Skeletal muscle tissue (tissue), 4 donors: ENCODE results near the gene PALLD. TPM values are rescaled to one million over a fixed set of nuclear protein-coding genes. Genes with fewer than 3 reads are reported as not detected.

Source experiments
- H3K27ac ChIP-seq: one replicate; pipeline ENCODE4 v1.7.0; 2013; ENCODE audit warnings: mild to moderate bottlenecking, low read depth, low read length, inconsistent platforms
- H3K27me3 ChIP-seq, 3 donors: one replicate each; pipeline ENCODE4 v1.7.0; 2013; ENCODE audit warnings: low read length in 3 of 3; ENCODE audit not compliant: control insufficient read depth in 3 of 3, insufficient read depth in 3 of 3
- H3K36me3 ChIP-seq, 3 donors: one replicate each; pipeline ENCODE4 v1.7.0; 2013; ENCODE audit warnings: low read length in 3 of 3; ENCODE audit not compliant: control insufficient read depth in 3 of 3, insufficient read depth in 3 of 3
- H3K4me1 ChIP-seq, 3 donors: one replicate each; pipeline ENCODE4 v1.7.0; 2013; ENCODE audit warnings: low read length in 3 of 3, mild to moderate bottlenecking in 3 of 3; ENCODE audit not compliant: control insufficient read depth in 3 of 3, insufficient read depth in 3 of 3
- H3K4me3 ChIP-seq, 3 donors: one replicate each; pipeline ENCODE4 v1.7.0; 2013; ENCODE audit warnings: low read length in 3 of 3
- H3K9ac ChIP-seq, 3 donors: one replicate each; pipeline ENCODE4 v1.7.0; 2013; ENCODE audit warnings: low read length in 3 of 3, mild to moderate bottlenecking in 3 of 3, moderate library complexity in 2 of 3, low read depth in 1 of 3
- H3K9me3 ChIP-seq, 3 donors: one replicate each; pipeline ENCODE4 v1.7.0; 2013; ENCODE audit warnings: low read length in 3 of 3; ENCODE audit not compliant: control insufficient read depth in 3 of 3
- total RNA-seq: library from RNA; depleted of rRNA; stranded (reverse); fragments of >200 nt; gene quantifications from one replicate; pipeline ENCODE4 v1.2.3, GENCODE V29; 2014
- donor health status: Osteomylitis.

Gene PALLD
- total RNA-seq, 1 donor from 2014 or later, result 140 TPM

DNA sequence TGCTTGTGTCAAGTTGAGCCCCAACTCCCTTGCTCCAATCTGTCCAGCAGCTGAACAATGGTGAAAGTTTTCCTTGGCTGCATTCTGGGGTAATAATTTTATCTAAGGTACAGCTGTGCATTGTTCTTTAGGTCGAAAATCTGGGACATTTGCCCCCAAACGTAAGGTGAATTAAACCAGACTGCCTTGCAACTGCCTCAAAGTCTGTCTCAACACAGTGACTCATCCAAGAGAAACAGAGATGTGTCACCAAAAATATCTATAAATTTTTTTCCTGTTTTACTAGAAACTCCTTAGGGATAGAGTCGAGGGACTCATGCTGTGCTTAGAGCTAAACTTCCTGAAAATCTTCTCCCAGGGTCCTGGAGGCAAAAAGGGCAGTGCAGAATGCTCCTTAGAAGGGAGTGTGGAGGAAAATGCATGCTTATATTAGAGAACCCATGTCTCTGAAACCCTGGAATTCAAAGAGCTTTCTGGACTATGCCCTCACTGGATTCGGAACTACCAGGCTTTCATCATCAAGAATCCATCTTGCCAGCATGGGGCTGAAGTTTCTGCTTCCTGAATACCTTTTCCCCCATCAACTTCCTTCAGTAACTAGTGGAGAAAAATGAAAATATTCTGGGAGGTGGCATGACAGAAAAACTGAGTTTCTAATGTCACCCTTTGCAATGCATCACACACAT is 115.7 kb downstream of the PALLD start:
- Histone ChIP-seq H3K36me3 (no peaks in the 10 kb centered on the region), H3K9ac (no peak overlapping the region), H3K27ac (no peak overlapping the region), H3K4me3 (no peak overlapping the region), H3K9me3 (no peaks in the 10 kb centered on the region), H3K4me1 (peaks cover 0 to 2% (median 0%) of the 10 kb centered on the region in 3 donors), H3K27me3 (no peaks in the 10 kb centered on the region)

DNA sequence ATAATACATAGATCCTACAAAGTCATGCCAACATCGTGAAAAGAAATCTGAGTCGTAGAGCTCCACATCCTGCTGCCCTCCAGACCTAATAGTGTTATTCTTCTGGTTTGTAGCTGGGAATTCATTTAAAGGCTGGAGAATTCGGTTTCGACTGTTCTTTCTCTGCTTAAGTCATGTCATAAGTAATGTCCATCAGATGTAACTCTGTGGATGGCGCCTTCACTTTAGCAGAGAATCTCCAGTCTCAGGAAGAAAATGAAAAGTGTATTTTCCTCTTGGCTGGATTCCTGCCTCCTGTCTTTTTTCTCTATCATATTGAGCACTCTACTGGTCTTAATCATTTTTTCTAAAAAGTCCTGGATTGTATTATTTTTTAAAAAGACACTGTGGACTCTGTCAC is 117.0 kb downstream of the PALLD start:
- H3K36me3 ChIP-seq, result no peaks in the 10 kb centered on the region
- H3K27me3 ChIP-seq, result no peaks in the 10 kb centered on the region
- no peak overlapping the region for H3K27ac ChIP-seq
- peaks cover 2 to 6% (median 4%) of the 10 kb centered on the region in 3 donors for H3K4me1 ChIP-seq
- no peak overlapping the region for H3K9ac ChIP-seq
- H3K9me3 ChIP-seq, result no peaks in the 10 kb centered on the region
- no peak overlapping the region for H3K4me3 ChIP-seq

DNA sequence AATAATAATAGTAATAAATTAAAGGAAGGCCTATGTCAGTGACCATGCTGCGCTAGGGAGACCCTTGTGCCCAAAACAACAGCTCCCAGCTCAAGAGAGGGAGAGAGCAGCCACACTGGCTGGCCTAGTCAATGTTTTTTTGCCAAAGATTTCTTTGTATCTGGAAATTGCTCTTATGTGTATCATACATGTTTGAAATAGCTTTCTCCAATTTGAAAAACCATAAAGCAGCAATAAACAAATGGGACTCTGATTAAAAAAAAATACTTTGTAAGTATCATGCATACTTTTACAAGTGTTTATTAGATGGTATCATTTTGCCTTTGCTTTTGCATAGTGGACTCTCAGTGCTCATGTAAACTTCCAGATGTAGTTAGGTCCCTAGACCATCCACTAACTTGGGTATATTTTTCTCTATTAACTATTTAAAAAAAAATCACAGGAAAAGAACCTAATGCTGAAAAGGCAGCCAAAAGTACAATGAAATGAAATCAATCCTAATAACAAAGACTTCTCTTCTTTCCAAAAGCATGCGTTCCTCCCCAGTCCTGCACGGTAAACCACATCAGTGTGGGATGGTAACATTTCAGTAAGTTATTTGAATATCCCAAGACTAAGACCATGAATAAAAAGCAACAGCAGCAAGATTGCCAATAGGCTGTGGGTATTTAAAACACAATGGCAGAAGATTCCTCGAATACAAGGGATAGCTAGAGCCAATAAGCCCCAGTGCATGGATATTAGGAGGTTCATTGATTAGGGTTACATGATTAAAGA is 117.6 kb downstream of the PALLD start:
- H3K4me1 ChIP-seq, result peaks cover 5 to 10% (median 7%) of the 10 kb centered on the region in 3 donors
- H3K9ac ChIP-seq, result no peak overlapping the region
- no peak overlapping the region for H3K27ac ChIP-seq

DNA sequence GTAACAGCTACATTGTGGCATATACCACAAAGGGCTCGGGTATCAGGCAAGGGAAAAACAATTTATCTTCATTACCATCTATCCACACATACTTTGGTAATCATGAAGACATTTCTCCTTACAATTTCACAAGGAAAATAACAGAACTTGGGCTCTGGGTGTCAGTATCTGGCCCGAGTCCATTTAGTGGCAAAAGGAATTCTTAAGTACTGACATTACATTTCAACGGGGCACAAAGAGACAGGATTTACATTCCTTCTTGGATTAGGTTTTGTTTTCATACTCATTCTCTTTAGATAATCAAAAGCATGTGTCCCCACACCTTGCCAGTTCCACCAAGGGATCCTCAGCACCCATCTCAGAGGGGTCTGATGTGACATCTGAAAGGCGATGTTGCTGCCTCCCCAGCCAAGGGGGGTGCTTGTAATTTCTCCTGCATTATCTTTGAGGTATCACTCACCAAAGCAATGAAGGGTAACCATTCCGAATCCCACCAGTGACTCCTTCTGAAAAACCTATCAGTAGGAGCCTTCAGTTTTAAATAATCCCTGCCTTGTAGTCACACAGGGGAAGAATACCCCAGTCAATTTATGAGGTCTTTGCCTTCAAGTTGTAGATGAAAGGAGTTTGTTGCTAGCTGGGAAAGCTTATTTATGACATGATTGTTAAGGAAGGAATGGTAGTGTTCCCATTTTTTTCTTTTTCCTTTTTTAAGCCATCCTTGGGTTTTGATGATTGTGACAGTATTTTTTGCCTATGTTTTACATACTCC is 118.6 kb downstream of the PALLD start:
- no peak overlapping the region for H3K27ac ChIP-seq

More for the DNA sequence above, 117.6 kb downstream of the PALLD start:
- Histone ChIP-seq H3K9me3 (no peaks in the 10 kb centered on the region), H3K36me3 (no peaks in the 10 kb centered on the region), H3K4me3 (no peak overlapping the region), H3K27me3 (no peaks in the 10 kb centered on the region)

DNA sequence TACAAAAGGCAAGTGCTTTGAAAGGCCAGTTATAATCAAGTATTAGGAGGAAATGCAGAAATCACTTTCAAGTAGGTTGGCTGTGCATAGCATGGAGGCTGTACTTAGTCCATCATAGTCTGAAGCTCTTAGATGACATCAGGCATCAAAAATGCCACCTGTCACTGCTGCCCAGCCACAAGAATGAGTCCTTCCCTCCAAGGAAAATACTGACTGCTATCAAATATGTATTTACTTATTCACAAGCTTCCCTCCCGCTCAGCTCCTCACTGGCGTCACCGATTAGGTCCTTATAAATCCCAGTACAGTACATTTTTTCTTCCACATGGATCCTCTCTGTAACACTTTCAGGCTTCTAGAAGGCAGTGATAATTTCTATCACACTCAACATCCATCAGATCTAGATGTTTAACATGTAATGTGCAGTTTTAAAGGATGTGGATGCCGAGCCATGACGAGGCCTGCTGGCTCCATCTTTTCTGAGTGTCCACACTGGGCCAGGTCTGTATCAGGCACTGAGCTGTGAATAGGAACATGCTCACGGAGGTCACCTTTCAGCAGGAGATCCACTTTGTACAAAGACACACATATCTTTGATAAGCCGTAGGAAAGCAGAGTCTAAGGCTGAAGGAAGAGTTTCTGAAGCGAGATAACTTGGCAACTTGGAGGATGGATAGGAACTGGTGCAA is 121.9 kb downstream of the PALLD start:
- H3K36me3 ChIP-seq, result no peaks in the 10 kb centered on the region
- no peaks in the 10 kb centered on the region for H3K27me3 ChIP-seq
- no peak overlapping the region for H3K27ac ChIP-seq
- H3K4me3 ChIP-seq, result no peak overlapping the region
- no peak overlapping the region for H3K9ac ChIP-seq
- H3K4me1 ChIP-seq, result peaks cover 5 to 11% (median 10%) of the 10 kb centered on the region in 3 donors
- H3K9me3 ChIP-seq, result no peaks in the 10 kb centered on the region

More for the DNA sequence above, 118.6 kb downstream of the PALLD start:
- H3K36me3 ChIP-seq, result no peaks in the 10 kb centered on the region
- no peak overlapping the region for H3K9ac ChIP-seq
- H3K4me3 ChIP-seq, result no peak overlapping the region
- no peaks in the 10 kb centered on the region for H3K27me3 ChIP-seq
- H3K9me3 ChIP-seq, result no peaks in the 10 kb centered on the region
- peaks cover 5 to 10% (median 7%) of the 10 kb centered on the region in 3 donors for H3K4me1 ChIP-seq

DNA sequence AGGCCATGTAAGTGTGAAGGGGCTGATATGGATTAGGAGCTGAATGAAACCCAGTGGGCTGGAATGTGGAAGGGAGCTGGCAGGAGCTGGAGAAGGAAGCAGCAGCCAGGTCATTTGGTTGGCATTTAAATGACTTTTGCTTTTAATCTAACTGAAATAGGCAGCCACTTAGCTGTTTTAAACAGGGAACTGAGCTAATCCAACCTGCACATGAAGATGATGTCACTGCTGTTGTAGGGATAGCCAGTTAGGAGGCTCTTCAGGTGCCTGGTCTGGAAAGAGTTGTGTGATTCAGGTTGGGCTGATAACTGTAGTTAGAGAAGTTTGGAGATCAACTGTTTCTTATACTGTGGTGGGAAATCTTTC is 122.4 kb downstream of the PALLD start:
- Histone ChIP-seq H3K4me3 (no peak overlapping the region), H3K4me1 (peaks cover 5 to 11% (median 10%) of the 10 kb centered on the region in 3 donors), H3K9me3 (no peaks in the 10 kb centered on the region), H3K36me3 (no peaks in the 10 kb centered on the region), H3K27ac (no peak overlapping the region), H3K27me3 (no peaks in the 10 kb centered on the region), H3K9ac (no peak overlapping the region)

DNA sequence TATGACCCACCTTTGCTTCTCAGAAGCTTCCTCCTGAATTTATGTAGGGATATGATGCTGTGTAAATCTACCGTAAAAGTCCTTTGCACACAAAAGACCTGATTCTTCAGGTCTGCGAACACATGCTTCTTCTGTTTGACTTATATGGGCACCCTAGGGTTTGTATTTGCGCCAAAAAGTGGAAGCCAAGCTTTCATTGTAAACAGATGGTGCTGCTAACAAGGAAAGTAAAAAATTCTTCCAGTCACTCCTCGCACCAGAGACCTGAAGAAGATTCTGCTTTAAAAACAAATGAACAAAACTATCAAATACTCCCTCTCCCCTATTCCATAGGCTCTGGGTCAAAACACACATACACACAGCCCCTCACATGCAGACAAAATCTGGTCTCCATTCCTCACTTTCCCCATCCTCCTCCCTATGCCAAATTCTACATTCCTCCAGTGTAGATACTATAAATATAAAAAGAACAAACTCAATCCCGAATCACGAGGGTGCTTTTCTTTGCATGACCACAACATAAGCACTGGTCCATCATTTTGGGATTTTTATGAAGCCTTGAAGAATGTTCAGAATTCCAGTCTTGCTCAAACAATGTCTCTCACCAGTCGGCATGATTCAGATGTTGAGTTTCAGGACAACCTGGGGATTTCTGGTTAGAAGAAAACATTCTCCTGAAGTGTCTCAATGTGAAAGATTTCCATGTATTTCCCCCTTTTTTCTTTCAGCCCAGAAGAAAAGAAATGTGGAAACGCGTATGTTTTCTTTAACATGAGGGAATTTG is 125.1 kb downstream of the PALLD start:
- Histone ChIP-seq H3K9me3 (no peaks in the 10 kb centered on the region), H3K9ac (no peak overlapping the region), H3K27me3 (no peaks in the 10 kb centered on the region), H3K27ac (no peak overlapping the region), H3K4me1 (peaks cover 3 to 11% (median 10%) of the 10 kb centered on the region in 3 donors), H3K36me3 (no peaks in the 10 kb centered on the region), H3K4me3 (no peak overlapping the region)

DNA sequence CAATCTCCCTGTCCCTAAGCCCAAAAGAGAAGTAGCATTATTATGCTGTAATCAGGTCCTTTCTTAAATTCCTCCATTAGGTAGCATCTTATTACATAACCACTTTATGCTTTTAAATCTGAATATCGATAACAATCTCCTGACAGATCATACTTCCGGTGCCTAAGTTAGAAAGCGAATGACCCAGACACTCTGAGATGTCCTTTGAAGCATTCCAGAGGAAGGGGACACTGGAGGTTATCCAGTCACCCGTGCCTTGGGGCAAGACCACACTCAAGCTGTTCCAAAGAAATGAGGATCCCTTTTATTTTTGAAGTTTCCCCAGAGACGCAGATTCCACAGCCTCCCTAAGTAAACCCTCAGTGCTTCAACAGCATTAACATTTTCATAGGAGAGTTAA is 125.7 kb downstream of the PALLD start:
- no peaks in the 10 kb centered on the region for H3K9me3 ChIP-seq
- H3K27me3 ChIP-seq, result no peaks in the 10 kb centered on the region
- H3K4me1 ChIP-seq, result peaks cover 3 to 11% (median 10%) of the 10 kb centered on the region in 3 donors
- no peak overlapping the region for H3K4me3 ChIP-seq
- H3K27ac ChIP-seq, result no peak overlapping the region
- no peaks in the 10 kb centered on the region for H3K36me3 ChIP-seq
- no peak overlapping the region for H3K9ac ChIP-seq

DNA sequence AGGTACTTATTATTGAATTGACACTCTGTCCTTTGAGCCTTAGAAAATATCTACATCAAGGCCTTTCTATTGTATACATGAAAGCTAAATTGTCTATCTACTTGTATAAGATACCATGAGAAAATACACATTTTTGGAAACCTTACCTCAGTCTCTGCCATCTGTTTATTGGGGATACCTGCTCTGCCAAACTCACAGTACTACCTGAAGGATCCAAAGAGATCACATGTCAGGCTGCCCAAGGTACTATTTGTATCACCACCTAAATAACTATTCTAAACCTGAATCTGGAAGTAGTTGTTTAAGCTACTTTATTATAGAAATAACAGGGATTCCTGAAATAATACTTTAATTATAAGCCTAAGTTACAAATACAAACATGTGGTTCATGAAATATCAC is 126.2 kb downstream of the PALLD start:
- Histone ChIP-seq H3K27me3 (no peaks in the 10 kb centered on the region), H3K36me3 (no peaks in the 10 kb centered on the region), H3K4me1 (peaks cover 3 to 11% (median 10%) of the 10 kb centered on the region in 3 donors), H3K9ac (no peak overlapping the region), H3K4me3 (no peak overlapping the region), H3K27ac (no peak overlapping the region), H3K9me3 (no peaks in the 10 kb centered on the region)
